Measurements from ENCODE around the gene ARPIN. TPM values are rescaled to one million over a fixed set of nuclear protein-coding genes. Genes with fewer than 3 reads are reported as not detected.

ARPIN gene
- total RNA-seq (2014; rRNA removed; shearing (Covaris generic)) (1.4 and 2.8 TPM in 2 replicates), polyA plus RNA-seq (2016; fragmentation: Nextera tagmentation; extraction: Ambion mirVana) (0.68 and 0.79 TPM in 2 replicates)
- long read RNA-seq = 0 reads

DNA sequence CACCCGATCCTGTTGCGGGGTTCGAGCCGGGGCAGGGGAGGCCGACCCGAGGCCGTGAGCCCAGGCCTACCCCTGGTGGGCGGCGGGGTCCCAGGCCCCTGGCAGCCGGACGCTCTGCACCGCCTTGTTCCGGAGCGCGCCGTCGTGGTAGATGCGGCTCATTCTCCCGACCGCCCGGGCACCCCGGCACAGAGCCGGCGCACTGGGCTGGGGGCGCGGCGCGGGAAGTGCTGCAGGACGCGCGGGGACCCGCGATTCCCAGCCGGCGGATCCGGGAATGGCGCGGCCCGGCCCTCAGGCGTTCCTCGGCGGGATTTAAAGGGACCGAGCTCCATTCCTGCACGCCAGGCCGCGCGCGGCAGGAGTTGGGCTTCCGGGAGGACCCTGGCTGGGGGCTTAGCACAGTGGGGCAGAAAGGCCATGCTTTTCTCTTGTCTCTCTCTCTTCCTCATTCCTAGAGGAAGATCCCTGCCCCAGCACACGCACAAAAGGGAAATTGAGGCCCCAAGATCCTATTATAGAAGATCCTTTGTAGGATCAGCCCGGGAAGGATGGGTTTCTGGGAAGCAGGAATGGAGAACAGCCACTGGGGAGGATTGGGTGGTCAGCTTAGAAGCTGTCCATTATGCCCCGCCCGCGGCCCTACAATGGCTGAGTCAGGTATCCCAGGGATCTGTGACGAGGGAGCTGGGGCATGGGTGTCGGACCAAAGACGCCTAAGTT lies at the start of gene ARPIN:
Gene ARPIN (minus strand): TSS at position 279 of the 723 bp plus-strand sequence. CDS start 117 bp downstream, at position 162.
- Mint-ChIP-seq H3K9me3 (no peaks in the 10 kb centered on the region), H3K4me1 (peaks cover 10% of the 10 kb centered on the region; the same call in 2 of the 3 replicates), H3K27ac (no peak within 1 kb of the TSS; the same call in 1 of the 2 replicates), H3K27me3 (ENCODE audit: insufficient read depth, low read depth, poor library complexity) (peaks cover 6% of the 10 kb centered on the region), H3K4me3 (peak within 1 kb of the TSS; percentile 81), H3K36me3 (ENCODE audit: low read depth) (no peaks in the 10 kb centered on the region)
- Histone ChIP-seq H4K20me1 (replicated peaks; ENCODE audit: insufficient read depth) (no peaks in the 10 kb centered on the region), H3K79me2 (replicated peaks; ENCODE audit: insufficient read depth) (no peaks in the 10 kb centered on the region), H3K27me3 (ENCODE audit: insufficient read depth) (peaks cover 12% of the 10 kb centered on the region), H3K27ac (ENCODE audit: low read depth) (no peak within 1 kb of the TSS), H2AFZ (peak within 1 kb of the TSS; percentile 99), H3K4me1 (ENCODE audit: insufficient read depth) (peaks cover 8% of the 10 kb centered on the region), H3K9me2 (ENCODE audit: insufficient read depth) (no peaks in the 10 kb centered on the region), H3F3A (replicated peaks; ENCODE audit: low read depth) (no peaks in the 10 kb centered on the region), H3K4me2 (peak within 1 kb of the TSS; percentile 88), H3K4me3 (peak within 1 kb of the TSS; percentile 75), H3K36me3 (ENCODE audit: insufficient read depth) (no peaks in the 10 kb centered on the region)
- peak; percentile 83 for DNase-seq (ENCODE audit: low spot score)
- TF ChIP-seq CREB1 (CRISPR knock-in tag; IDR thresholded peaks at IDR 0.05; ENCODE audit: low read depth) (no peak), EZH2 (IDR thresholded peaks at IDR 0.05; ENCODE audit: low read depth, unreplicated experiment) (no peak), NANOG (IDR thresholded peaks at IDR 0.05; ENCODE audit: borderline replicate concordance) (no peak), ZNF114 (CRISPR knock-in tag; IDR thresholded peaks at IDR 0.05) (no peak), POLR2AphosphoS5 (IDR thresholded peaks at IDR 0.05; ENCODE audit: low read depth) (no peak), JUNB (IDR thresholded peaks at IDR 0.05; ENCODE audit: unreplicated experiment) (no peak), ZNF331 (CRISPR knock-in tag; IDR thresholded peaks at IDR 0.05; ENCODE audit: low read depth) (no peak), EZH2phosphoT487 (IDR thresholded peaks at IDR 0.05; ENCODE audit: unreplicated experiment) (no peak), STAT1 (IDR thresholded peaks at IDR 0.05; ENCODE audit: unreplicated experiment) (no peak)
- TF ChIP-seq, protein P1, sequence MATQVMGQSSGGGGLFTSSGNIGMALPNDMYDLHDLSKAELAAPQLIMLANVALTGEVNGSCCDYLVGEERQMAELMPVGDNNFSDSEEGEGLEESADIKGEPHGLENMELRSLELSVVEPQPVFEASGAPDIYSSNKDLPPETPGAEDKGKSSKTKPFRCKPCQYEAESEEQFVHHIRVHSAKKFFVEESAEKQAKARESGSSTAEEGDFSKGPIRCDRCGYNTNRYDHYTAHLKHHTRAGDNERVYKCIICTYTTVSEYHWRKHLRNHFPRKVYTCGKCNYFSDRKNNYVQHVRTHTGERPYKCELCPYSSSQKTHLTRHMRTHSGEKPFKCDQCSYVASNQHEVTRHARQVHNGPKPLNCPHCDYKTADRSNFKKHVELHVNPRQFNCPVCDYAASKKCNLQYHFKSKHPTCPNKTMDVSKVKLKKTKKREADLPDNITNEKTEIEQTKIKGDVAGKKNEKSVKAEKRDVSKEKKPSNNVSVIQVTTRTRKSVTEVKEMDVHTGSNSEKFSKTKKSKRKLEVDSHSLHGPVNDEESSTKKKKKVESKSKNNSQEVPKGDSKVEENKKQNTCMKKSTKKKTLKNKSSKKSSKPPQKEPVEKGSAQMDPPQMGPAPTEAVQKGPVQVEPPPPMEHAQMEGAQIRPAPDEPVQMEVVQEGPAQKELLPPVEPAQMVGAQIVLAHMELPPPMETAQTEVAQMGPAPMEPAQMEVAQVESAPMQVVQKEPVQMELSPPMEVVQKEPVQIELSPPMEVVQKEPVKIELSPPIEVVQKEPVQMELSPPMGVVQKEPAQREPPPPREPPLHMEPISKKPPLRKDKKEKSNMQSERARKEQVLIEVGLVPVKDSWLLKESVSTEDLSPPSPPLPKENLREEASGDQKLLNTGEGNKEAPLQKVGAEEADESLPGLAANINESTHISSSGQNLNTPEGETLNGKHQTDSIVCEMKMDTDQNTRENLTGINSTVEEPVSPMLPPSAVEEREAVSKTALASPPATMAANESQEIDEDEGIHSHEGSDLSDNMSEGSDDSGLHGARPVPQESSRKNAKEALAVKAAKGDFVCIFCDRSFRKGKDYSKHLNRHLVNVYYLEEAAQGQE (IDR thresholded peaks at IDR 0.05; ENCODE audit: unreplicated experiment) = no peak
- TF ChIP-seq, protein P2, sequence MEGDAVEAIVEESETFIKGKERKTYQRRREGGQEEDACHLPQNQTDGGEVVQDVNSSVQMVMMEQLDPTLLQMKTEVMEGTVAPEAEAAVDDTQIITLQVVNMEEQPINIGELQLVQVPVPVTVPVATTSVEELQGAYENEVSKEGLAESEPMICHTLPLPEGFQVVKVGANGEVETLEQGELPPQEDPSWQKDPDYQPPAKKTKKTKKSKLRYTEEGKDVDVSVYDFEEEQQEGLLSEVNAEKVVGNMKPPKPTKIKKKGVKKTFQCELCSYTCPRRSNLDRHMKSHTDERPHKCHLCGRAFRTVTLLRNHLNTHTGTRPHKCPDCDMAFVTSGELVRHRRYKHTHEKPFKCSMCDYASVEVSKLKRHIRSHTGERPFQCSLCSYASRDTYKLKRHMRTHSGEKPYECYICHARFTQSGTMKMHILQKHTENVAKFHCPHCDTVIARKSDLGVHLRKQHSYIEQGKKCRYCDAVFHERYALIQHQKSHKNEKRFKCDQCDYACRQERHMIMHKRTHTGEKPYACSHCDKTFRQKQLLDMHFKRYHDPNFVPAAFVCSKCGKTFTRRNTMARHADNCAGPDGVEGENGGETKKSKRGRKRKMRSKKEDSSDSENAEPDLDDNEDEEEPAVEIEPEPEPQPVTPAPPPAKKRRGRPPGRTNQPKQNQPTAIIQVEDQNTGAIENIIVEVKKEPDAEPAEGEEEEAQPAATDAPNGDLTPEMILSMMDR (conservative IDR thresholded peaks at IDR 0.05; ENCODE audit: low read depth in 2 of 2) = no peak
- TF ChIP-seq, protein P3, sequence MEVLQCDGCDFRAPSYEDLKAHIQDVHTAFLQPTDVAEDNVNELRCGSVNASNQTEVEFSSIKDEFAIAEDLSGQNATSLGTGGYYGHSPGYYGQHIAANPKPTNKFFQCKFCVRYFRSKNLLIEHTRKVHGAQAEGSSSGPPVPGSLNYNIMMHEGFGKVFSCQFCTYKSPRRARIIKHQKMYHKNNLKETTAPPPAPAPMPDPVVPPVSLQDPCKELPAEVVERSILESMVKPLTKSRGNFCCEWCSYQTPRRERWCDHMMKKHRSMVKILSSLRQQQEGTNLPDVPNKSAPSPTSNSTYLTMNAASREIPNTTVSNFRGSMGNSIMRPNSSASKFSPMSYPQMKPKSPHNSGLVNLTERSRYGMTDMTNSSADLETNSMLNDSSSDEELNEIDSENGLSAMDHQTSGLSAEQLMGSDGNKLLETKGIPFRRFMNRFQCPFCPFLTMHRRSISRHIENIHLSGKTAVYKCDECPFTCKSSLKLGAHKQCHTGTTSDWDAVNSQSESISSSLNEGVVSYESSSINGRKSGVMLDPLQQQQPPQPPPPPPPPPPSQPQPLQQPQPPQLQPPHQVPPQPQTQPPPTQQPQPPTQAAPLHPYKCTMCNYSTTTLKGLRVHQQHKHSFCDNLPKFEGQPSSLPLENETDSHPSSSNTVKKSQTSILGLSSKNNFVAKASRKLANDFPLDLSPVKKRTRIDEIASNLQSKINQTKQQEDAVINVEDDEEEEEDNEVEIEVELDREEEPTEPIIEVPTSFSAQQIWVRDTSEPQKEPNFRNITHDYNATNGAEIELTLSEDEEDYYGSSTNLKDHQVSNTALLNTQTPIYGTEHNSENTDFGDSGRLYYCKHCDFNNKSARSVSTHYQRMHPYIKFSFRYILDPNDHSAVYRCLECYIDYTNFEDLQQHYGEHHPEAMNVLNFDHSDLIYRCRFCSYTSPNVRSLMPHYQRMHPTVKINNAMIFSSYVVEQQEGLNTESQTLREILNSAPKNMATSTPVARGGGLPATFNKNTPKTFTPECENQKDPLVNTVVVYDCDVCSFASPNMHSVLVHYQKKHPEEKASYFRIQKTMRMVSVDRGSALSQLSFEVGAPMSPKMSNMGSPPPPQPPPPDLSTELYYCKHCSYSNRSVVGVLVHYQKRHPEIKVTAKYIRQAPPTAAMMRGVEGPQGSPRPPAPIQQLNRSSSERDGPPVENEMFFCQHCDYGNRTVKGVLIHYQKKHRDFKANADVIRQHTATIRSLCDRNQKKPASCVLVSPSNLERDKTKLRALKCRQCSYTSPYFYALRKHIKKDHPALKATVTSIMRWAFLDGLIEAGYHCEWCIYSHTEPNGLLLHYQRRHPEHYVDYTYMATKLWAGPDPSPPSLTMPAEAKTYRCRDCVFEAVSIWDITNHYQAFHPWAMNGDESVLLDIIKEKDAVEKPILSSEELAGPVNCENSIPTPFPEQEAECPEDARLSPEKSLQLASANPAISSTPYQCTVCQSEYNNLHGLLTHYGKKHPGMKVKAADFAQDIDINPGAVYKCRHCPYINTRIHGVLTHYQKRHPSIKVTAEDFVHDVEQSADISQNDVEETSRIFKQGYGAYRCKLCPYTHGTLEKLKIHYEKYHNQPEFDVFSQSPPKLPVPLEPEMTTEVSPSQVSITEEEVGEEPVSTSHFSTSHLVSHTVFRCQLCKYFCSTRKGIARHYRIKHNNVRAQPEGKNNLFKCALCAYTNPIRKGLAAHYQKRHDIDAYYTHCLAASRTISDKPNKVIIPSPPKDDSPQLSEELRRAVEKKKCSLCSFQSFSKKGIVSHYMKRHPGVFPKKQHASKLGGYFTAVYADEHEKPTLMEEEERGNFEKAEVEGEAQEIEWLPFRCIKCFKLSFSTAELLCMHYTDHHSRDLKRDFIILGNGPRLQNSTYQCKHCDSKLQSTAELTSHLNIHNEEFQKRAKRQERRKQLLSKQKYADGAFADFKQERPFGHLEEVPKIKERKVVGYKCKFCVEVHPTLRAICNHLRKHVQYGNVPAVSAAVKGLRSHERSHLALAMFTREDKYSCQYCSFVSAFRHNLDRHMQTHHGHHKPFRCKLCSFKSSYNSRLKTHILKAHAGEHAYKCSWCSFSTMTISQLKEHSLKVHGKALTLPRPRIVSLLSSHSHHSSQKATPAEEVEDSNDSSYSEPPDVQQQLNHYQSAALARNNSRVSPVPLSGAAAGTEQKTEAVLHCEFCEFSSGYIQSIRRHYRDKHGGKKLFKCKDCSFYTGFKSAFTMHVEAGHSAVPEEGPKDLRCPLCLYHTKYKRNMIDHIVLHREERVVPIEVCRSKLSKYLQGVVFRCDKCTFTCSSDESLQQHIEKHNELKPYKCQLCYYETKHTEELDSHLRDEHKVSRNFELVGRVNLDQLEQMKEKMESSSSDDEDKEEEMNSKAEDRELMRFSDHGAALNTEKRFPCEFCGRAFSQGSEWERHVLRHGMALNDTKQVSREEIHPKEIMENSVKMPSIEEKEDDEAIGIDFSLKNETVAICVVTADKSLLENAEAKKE (CRISPR knock-in tag; IDR thresholded peaks at IDR 0.05) = no peak
- TF ChIP-seq, protein P4, sequence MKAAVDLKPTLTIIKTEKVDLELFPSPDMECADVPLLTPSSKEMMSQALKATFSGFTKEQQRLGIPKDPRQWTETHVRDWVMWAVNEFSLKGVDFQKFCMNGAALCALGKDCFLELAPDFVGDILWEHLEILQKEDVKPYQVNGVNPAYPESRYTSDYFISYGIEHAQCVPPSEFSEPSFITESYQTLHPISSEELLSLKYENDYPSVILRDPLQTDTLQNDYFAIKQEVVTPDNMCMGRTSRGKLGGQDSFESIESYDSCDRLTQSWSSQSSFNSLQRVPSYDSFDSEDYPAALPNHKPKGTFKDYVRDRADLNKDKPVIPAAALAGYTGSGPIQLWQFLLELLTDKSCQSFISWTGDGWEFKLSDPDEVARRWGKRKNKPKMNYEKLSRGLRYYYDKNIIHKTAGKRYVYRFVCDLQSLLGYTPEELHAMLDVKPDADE (IDR thresholded peaks at IDR 0.05) = no peak
- peak; percentile 87 for ATAC-seq
